ENCODE results near the gene RNH1. TPM values are rescaled to one million over a fixed set of nuclear protein-coding genes. Genes with fewer than 3 reads are reported as not detected.
"Not testable (repeated sequence)": the region's sequence is repeated elsewhere in the genome, so short reads cannot be mapped to it uniquely, and the experiment has no call there.

Gene RNH1
- polyA plus RNA-seq, 1 of the 3 experiments (the other 2 are of a cell fraction): 147 TPM

DNA sequence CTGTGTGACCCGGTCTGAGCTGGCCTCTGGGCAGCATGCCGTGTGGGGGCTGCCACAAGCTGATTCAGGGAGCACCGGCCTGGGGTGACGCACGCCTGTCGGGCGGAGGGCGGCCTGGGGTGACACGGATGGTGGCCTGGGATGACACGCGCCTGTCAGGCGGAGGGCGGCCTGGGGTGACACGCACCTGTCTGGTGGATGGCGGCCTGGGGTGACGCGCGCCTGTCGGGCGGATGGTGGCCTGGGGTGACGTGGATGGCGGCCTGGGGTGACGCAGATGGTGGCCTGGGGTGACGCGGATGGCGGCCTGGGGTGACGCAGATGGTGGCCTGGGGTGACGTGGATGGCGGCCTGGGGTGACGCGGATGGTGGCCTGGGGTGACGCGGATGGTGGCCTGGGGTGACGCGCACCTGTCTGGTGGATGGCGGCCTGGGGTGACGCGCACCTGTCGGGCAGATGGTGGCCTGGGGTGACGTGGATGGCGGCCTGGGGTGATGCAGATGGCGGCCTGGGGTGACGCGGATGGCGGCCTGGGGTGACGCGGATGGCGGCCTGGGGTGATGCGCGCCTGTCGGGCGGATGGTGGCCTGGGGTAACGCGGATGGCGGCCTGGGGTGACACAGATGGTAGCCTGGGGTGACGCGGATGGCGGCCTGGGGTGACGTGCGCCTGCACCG is 35.4 kb downstream of the RNH1 start (continued):
- TF ChIP-seq, protein P1, sequence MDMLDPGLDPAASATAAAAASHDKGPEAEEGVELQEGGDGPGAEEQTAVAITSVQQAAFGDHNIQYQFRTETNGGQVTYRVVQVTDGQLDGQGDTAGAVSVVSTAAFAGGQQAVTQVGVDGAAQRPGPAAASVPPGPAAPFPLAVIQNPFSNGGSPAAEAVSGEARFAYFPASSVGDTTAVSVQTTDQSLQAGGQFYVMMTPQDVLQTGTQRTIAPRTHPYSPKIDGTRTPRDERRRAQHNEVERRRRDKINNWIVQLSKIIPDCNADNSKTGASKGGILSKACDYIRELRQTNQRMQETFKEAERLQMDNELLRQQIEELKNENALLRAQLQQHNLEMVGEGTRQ (IDR thresholded peaks at IDR 0.05; ENCODE audit: borderline replicate concordance, low read depth, low read length): no peak
- TF ChIP-seq CHD2 (IDR thresholded peaks at IDR 0.05; ENCODE audit: low read length, partially characterized antibody): no peak
- no peak for TF ChIP-seq YY1 (IDR thresholded peaks at IDR 0.05; ENCODE audit: low read depth)
- TF ChIP-seq MXI1 (IDR thresholded peaks at IDR 0.05; ENCODE audit: low read depth, low read length): no peak
- TF ChIP-seq EP300 (IDR thresholded peaks at IDR 0.05; ENCODE audit: borderline replicate concordance in 1 of 2, low read depth in 1 of 2, low read length in 1 of 2): no peak
- no peak for TF ChIP-seq JUND (IDR thresholded peaks at IDR 0.05)

DNA sequence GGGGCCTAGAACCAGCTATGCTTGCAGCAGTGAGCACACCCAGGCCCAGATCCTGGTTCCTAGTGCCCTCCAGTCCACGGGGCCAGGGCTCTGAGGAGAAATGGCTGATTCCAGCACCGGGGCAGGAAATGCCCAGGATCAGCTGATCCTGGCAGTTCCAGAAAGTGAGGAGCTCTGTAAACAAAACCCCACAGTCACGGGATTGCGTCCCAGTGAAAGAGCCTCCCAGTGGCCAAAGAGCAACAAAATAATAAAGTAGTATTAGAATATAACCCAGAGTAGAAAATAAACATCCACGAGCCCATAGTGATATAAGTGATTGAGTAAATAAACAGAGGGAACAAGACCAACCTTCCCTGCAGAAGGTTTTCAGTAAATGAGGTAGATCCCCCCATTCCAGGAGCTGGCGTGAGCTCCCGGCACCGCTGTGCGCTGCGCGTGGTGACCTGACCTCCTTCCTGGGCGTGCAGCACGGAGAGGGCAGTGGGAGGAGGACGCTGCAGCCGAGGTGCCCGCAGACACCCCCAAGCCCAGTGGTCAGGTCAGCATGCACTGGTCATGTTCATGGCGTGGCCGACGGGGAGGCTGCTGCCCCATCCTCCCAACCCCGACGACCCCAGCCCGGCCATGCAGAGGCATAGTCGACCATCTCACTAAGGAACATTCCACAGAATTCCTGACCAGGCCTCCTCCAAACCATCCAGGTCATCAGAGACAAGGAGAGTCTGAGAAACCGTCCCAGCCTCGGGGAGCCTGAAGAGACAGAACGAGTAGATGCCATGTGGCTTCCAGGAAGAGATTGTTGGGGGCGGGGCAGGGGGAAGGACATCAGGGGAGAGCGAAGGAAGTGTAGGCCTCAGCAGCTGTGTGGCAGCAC is 37.1 kb downstream of the RNH1 start:
- Histone ChIP-seq H3K9me2 (no peaks in the 10 kb centered on the region), H3K79me2 (ENCODE audit: insufficient read depth) (0 out of 2 replicates have a peak, but pooled peaks cover 10% of the 10 kb centered on the region), H3K9me3 (no peaks in the 10 kb centered on the region), H3K27ac (ENCODE audit: low read depth in 2 of 2, low read length in 1 of 2) (no peak overlapping the region; a peak in 1 of 4 replicates), H3K36me3 (replicated peaks in 1 of 2; ENCODE audit: control insufficient read depth in 1 of 2, insufficient read depth in 2 of 2, low read length in 1 of 2) (peaks cover 0 to 7% of the 10 kb centered on the region in 2 experiments), H3K9ac (no peak overlapping the region), H3K4me1 (ENCODE audit: control insufficient read depth in 1 of 2, insufficient read depth in 2 of 2, low read depth in 1 of 2, low read length in 1 of 2) (peaks cover 0 to 3% of the 10 kb centered on the region in 2 experiments; a peak in 2 of 4 replicates), H3K4me3 (ENCODE audit: low read depth in 2 of 2, low read length in 1 of 2) (no peak overlapping the region), H3K4me2 (peak overlapping the region; percentile 7; the same call in 1 of the 2 replicates), H4K20me1 (ENCODE audit: insufficient read depth) (no peaks in the 10 kb centered on the region), H3F3A (replicated peaks; ENCODE audit: insufficient read depth) (no peaks in the 10 kb centered on the region), H3K27me3 (ENCODE audit: insufficient read depth) (no peaks in the 10 kb centered on the region), H2AFZ (ENCODE audit: low read depth) (no peak overlapping the region)
- DNase-seq: peak; percentile 35
- CTCF ChIA-PET: interaction anchor here (1.0 to 1.5 kb wide), 2 partner anchors 9 to 26 kb away, joined by 4 read pairs; no protein-coding TSS in a partner anchor
- TF ChIP-seq NRF1 (IDR thresholded peaks at IDR 0.05; ENCODE audit: low read depth, low read length): no peak
- TF ChIP-seq, protein P2, sequence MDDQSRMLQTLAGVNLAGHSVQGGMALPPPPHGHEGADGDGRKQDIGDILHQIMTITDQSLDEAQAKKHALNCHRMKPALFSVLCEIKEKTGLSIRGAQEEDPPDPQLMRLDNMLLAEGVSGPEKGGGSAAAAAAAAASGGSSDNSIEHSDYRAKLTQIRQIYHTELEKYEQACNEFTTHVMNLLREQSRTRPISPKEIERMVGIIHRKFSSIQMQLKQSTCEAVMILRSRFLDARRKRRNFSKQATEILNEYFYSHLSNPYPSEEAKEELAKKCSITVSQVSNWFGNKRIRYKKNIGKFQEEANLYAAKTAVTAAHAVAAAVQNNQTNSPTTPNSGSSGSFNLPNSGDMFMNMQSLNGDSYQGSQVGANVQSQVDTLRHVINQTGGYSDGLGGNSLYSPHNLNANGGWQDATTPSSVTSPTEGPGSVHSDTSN (IDR thresholded peaks at IDR 0.05): no peak
- no peak for TF ChIP-seq RAD21 (IDR thresholded peaks at IDR 0.05; ENCODE audit: low read length)
- no peak for TF ChIP-seq TCF12 (IDR thresholded peaks at IDR 0.05)
- no peak for TF ChIP-seq RFX5 (IDR thresholded peaks at IDR 0.05; ENCODE audit: low read length)
- TF ChIP-seq SIN3A (IDR thresholded peaks at IDR 0.05; ENCODE audit: borderline replicate concordance, low read depth, low read length): no peak
- TF ChIP-seq, protein P3, sequence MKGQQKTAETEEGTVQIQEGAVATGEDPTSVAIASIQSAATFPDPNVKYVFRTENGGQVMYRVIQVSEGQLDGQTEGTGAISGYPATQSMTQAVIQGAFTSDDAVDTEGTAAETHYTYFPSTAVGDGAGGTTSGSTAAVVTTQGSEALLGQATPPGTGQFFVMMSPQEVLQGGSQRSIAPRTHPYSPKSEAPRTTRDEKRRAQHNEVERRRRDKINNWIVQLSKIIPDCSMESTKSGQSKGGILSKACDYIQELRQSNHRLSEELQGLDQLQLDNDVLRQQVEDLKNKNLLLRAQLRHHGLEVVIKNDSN (IDR thresholded peaks at IDR 0.05; ENCODE audit: borderline replicate concordance, low read depth): peak; percentile 10; the same call in 1 of the 2 replicates
- WGBS (ENCODE audit: low lambda C conversion rate): 85% methylated on average over 16 of the region's 28 CpGs
- POLR2A ChIA-PET: no interaction called here

DNA sequence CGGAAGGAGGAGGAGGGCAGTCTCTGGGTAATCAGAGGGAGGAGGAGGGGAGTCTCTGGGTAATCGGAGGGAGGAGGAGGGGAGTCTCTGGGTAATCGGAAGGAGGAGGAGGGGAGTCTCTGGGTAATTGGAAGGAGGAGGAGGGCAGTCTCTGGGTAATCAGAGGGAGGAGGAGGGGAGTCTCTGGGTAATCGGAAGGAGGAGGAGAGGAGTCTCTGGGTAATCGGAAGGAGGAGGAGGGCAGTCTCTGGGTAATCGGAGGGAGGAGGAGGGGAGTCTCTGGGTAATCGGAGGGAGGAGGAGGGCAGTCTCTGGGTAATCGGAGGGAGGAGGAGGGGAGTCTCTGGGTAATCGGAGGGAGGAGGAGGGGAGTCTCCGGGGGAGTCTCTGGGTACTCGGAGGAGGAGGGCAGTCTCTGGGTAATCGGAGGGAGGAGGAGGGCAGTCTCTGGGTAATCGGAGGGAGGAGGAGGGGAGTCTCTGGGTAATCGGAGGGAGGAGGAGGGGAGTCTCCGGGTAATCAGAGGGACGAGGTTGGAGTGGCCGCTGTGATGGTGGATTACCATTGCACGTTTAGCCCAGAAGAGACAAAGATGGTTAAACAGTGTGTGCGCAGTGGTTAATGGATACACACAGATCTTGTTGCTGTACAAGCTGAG is 37.9 kb downstream of the RNH1 start:
- H3K79me2 ChIP-seq (ENCODE audit: insufficient read depth); H3F3A ChIP-seq (replicated peaks; ENCODE audit: insufficient read depth); H4K20me1 ChIP-seq (ENCODE audit: insufficient read depth); H3K9me3 ChIP-seq; H2AFZ ChIP-seq (ENCODE audit: low read depth); DNase-seq; H3K4me3 ChIP-seq (ENCODE audit: low read depth in 2 of 2, low read length in 1 of 2); H3K27me3 ChIP-seq (ENCODE audit: insufficient read depth); H3K4me1 ChIP-seq (ENCODE audit: control insufficient read depth in 1 of 2, insufficient read depth in 2 of 2, low read depth in 1 of 2, low read length in 1 of 2); H3K9me2 ChIP-seq; H3K36me3 ChIP-seq (replicated peaks in 1 of 2; ENCODE audit: control insufficient read depth in 1 of 2, insufficient read depth in 2 of 2, low read length in 1 of 2); H3K9ac ChIP-seq; H3K27ac ChIP-seq (ENCODE audit: low read depth in 2 of 2, low read length in 1 of 2); POLR2A ChIA-PET: not testable (repeated sequence)
- CTCF ChIA-PET: interaction anchor here (1.0 to 1.5 kb wide), 2 partner anchors 10 to 25 kb away, joined by 4 read pairs; no protein-coding TSS in a partner anchor
- peak overlapping the region; percentile 7; the same call in 1 of the 2 replicates for H3K4me2 ChIP-seq
- WGBS (ENCODE audit: low lambda C conversion rate): 82% methylated on average over 19 of the region's 19 CpGs

All from SK-N-SH (cell line).